ENCODE data around the gene PROCA1.
"Not testable (repeated sequence)": the region's sequence is repeated elsewhere in the genome, so short reads cannot be mapped to it uniquely, and the experiment has no call there.

Gene PROCA1

GRCh38 chr17:28743243-28744103 is 31.8 kb upstream of the PROCA1 start, which contains the start of gene TRAF4:
Gene TRAF4, plus strand, starts transcription at chr17:28744011. Its CDS starts 102 bp downstream, at chr17:28744113.
- DNase-seq, result peak; percentile 80

GRCh38 chr17:28741358-28742349 is 30.0 kb upstream of the PROCA1 start:
- DNase-seq, result no peak

- DNase-seq, result no peak
These were observed 29.0 kb upstream of the PROCA1 start for GRCh38 chr17:28740406-28741357.

GRCh38 chr17:28738680-28739384 is 27.1 kb upstream of the PROCA1 start:
- DNase-seq, result no peak

- no peak for DNase-seq
These were observed 26.3 kb upstream of the PROCA1 start for GRCh38 chr17:28737770-28738679.

GRCh38 chr17:28737316-28737715 is 25.6 kb upstream of the PROCA1 start:
- no peak for DNase-seq

GRCh38 chr17:28735913-28736769 is 24.5 kb upstream of the PROCA1 start:
- not testable (repeated sequence) for DNase-seq

- no peak for DNase-seq
These were observed 23.6 kb upstream of the PROCA1 start for GRCh38 chr17:28735242-28735722.

- no peak for DNase-seq
These were observed 23.1 kb upstream of the PROCA1 start for GRCh38 chr17:28734712-28735241.

- DNase-seq, result no peak
These were observed 21.7 kb upstream of the PROCA1 start for GRCh38 chr17:28733346-28733745.

GRCh38 chr17:28729950-28730330 is 18.3 kb upstream of the PROCA1 start:
- DNase-seq, result no peak

- DNase-seq, result peak; percentile 97
These were observed 16.9 kb upstream of the PROCA1 start, which contains the start of gene NEK8 for GRCh38 chr17:28728364-28729200. Gene NEK8, plus strand, starts transcription at chr17:28728788. Its CDS starts 26 bp downstream, at chr17:28728814.

GRCh38 chr17:28726627-28727491 is 15.2 kb upstream of the PROCA1 start:
- peak; percentile 98 for DNase-seq

GRCh38 chr17:28726226-28726626 is 14.5 kb upstream of the PROCA1 start, which contains the start of gene TLCD1:
Gene TLCD1, minus strand, starts transcription at chr17:28726233. Its CDS starts 136 bp downstream, at chr17:28726097.
- peak; percentile 71 for DNase-seq

- peak; percentile 71 for DNase-seq
These were observed 14.1 kb upstream of the PROCA1 start for GRCh38 chr17:28725660-28726225.

GRCh38 chr17:28725166-28725659 is 13.5 kb upstream of the PROCA1 start:
- DNase-seq, result peak; percentile 60

Measured in NCI-H748 treated with DMSO at 0.1 percent for 48 hours (cell line).